HG03139 (cell line): ENCODE results near the gene BTBD17.
"Not testable (repeated sequence)": the region's sequence is repeated elsewhere in the genome, so short reads cannot be mapped to it uniquely, and the experiment has no call there.

Experiments used
- ATAC-seq: cut with Tn5 transposase; IDR thresholded peaks from one replicate; pipeline ENCODE4 v1.9.1; 2021; ENCODE audit not compliant: unreplicated experiment

Gene BTBD17, protein sequence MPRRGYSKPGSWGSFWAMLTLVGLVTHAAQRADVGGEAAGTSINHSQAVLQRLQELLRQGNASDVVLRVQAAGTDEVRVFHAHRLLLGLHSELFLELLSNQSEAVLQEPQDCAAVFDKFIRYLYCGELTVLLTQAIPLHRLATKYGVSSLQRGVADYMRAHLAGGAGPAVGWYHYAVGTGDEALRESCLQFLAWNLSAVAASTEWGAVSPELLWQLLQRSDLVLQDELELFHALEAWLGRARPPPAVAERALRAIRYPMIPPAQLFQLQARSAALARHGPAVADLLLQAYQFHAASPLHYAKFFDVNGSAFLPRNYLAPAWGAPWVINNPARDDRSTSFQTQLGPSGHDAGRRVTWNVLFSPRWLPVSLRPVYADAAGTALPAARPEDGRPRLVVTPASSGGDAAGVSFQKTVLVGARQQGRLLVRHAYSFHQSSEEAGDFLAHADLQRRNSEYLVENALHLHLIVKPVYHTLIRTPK

GRCh38 chr17:74361230-74362068 is at the start of gene BTBD17:
TSS of gene BTBD17 (minus strand) at chr17:74361868. CDS start at chr17:74361819, 49 bp downstream.
- no peak for ATAC-seq

GRCh38 chr17:74410001-74410443 is 48.4 kb upstream of the BTBD17 start:
- no peak for ATAC-seq

GRCh38 chr17:74408815-74409214 is 47.1 kb upstream of the BTBD17 start:
- ATAC-seq = no peak

DNA sequence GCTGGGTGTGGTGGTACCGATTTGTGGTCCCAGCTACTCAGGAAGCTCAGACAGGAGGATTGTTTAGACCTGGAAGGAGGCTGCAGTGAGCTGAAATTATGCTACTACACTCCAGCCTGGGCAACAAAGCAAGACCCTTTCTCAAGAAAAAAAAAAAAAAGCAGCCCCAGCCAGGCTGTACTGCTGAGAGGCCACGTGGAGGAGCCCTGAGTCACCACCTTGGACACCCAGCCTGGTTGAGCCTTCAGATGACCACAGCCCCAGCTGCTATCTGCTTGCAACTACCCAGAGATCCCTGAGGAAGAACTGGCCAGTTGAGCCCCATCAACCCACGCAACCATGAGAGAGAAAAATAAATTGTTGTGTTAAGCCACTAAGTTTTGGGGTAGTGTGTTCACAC is 46.6 kb upstream of the BTBD17 start:
- no peak for ATAC-seq

DNA sequence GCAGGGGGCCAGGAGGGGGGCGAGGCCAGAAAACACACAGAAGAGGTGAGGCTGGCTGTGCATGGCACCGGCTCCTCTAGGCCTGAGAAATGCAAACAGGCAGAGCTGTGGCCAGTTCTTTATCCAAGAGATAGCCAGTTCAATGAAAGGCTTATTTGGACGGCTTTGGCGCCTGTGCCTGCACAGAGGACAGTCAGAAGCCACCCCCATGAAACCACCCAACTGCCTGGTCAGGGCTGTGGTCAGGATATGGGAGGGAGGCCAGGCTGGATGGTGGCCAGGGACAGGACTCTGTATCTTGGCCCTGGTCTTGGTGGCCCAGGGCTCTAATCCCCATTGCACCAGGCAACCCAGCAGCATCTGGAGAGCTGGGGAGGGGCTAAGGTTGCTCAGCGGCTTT is 45.7 kb upstream of the BTBD17 start:
- ATAC-seq = no peak

GRCh38 chr17:74405311-74405710 is 43.6 kb upstream of the BTBD17 start:
- not testable (repeated sequence) for ATAC-seq

DNA sequence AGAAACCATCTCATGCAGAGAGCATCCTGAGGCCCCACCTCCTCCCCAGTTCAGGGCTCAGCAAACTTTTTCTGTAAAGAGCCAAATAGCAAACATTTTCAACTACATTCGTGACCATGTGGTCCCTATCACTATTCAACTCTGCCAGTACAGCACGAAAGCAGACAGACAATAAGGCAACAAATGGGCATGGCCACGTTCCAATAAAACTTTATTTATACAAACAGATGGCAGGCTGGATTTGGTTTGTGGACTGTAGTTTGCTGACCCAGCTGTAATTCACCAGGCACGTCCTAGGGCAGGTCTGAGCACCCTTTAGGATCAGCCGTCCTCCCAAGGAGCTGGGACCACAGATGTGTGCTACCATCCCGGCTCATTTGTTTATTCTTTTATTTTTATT is 43.1 kb upstream of the BTBD17 start:
- ATAC-seq = no peak

GRCh38 chr17:74404218-74404617 is 42.5 kb upstream of the BTBD17 start:
- ATAC-seq = no peak

GRCh38 chr17:74403512-74404137 is 42.0 kb upstream of the BTBD17 start:
- ATAC-seq = no peak

GRCh38 chr17:74402048-74402447 is 40.4 kb upstream of the BTBD17 start:
- no peak for ATAC-seq

DNA sequence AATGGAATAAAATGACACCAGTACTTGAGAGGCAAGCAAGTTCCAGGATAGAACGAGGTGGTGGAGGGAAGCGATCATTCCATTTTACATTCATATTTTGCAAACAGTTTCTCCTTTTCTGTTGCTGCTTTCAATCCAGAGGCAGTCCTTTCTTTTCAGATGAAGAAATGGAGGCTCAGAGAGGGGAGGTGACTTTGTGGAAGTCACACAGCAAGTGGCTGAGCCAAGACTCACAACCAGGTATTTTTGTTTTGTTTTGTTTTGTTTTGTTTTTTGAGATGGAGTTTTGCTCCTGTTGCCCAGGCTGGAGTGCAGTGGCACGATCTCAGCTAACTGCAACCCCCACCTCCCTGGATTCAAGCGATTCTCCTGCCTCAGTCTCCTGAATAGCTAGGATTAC is 34.9 kb upstream of the BTBD17 start:
- ATAC-seq = no peak

GRCh38 chr17:74394977-74395376 is 33.3 kb upstream of the BTBD17 start:
- ATAC-seq = no peak

GRCh38 chr17:74394275-74394950 is 32.7 kb upstream of the BTBD17 start:
- no peak for ATAC-seq

DNA sequence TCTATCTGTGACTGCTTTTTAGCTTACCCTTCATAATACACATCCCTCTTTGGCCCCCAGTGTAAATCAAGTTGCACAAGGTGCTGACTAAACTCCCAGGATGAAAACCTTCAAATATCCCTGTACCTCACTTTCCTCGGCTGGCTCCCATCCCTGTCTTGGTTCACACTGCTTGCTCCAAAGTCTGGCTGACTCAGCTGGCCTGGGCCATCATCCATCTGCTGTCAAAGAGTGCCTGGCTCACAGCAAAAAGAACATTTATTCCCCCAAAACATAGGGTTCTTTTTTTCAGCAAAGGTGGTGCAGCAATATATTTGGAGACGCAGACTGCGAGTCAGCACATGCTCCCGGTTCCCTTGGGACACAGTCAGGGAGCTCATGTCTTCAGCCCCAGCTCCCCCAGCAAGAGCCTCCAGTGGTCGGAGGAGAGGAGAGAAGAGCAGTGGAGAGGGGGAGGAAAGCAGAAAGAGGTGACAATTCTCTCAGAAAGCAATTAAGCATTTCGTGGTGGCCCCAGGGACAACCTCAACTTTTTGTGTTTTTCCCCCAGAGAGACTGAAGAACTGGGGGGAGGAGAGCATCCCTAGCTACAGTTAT is 31.8 kb upstream of the BTBD17 start:
- ATAC-seq = no peak

GRCh38 chr17:74392848-74393247 is 31.2 kb upstream of the BTBD17 start:
- no peak for ATAC-seq

- no peak for ATAC-seq
These were observed 30.1 kb upstream of the BTBD17 start for GRCh38 chr17:74391771-74392170.

DNA sequence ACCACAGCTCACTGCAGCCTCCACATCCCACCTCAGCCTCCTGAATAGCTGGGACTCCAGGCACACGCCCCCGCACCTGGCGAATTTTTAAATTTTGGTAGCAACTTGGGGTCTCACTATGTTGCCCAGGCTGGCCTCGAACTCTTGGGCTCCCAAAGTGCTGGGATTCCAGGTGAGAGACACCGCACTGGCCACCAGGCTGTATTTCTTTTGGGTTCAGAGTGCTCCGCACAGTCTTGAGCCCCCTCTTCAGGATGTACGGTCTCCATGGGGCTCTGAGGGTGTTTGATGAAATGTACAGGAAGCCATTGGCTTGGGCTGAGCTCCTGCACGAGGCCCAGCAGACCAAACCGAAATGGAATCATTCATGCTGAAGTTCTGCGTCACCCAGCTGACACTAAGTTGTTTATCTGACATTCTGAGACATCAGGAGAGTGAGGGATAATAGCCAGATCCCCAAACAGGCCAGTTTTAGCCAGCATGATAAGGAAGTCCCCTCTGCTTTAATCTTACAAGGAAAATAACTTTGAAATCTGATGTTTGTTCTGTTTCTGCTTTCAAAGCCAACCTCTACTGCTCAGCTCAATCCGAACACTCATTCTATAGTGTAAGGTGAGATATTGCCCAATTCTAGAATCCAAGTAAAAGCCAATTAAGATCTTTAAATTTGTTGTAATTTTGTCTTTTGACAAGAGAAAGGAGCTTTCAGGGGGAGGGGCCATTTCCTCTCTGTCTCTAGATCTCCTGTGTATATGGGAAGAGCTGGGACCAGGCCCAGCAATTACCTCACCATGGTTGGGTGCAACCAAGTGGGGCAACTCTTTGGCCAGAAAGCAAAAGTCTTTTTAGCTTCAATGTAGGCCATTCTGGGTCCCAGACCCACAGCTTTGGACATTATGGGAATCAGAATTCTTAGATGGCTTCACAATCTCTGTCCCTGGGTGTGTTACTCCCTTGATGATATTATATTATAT is 29.3 kb upstream of the BTBD17 start:
- ATAC-seq = no peak

GRCh38 chr17:74389937-74390679 is 28.4 kb upstream of the BTBD17 start:
- no peak for ATAC-seq
